HepG2 (cell line): ENCODE data around the gene HSPA1A. TPM values are rescaled to one million over a fixed set of nuclear protein-coding genes. Genes with fewer than 3 reads are reported as not detected.

ENCODE experiments used
- BCL3 ChIP-seq: sonication (generic); formaldehyde crosslinking; IDR thresholded peaks from 2 replicates; pipeline ENCODE4 v1.5.1; 2020; ENCODE audit warnings: mild to moderate bottlenecking, missing genetic modification reagents, moderate library complexity
- BRD4 ChIP-seq: sonication (generic); formaldehyde crosslinking; IDR thresholded peaks from 2 replicates; pipeline ENCODE4 v1.4.0; 2020; ENCODE audit warnings: missing genetic modification reagents
- E2F2 ChIP-seq: sonication (generic); formaldehyde crosslinking; IDR thresholded peaks from 2 replicates; pipeline ENCODE4 v1.4.0; 2020; ENCODE audit warnings: missing genetic modification reagents, borderline replicate concordance
- JDP2 ChIP-seq: sonication (generic); formaldehyde crosslinking; IDR thresholded peaks from 2 replicates; pipeline ENCODE4 v1.8.1; 2022; ENCODE audit warnings: missing genetic modification reagents, borderline replicate concordance
- KDM5B ChIP-seq: sonication (generic); formaldehyde crosslinking; IDR thresholded peaks from 2 replicates; pipeline ENCODE4 v1.4.0; 2020; ENCODE audit warnings: missing genetic modification reagents, mild to moderate bottlenecking, borderline replicate concordance
- NCOA5 ChIP-seq: sonication (generic); formaldehyde crosslinking; IDR thresholded peaks from 2 replicates; pipeline ENCODE4 v1.4.0; 2020; ENCODE audit warnings: missing genetic modification reagents
- SAP130 ChIP-seq: IDR thresholded peaks from 2 replicates; pipeline ENCODE4 v1.6.1; 2016; ENCODE audit warnings: low read depth
- TBX2 ChIP-seq: sonication (generic); formaldehyde crosslinking; IDR thresholded peaks from 2 replicates; pipeline ENCODE4 v1.5.0; 2020; ENCODE audit warnings: missing genetic modification reagents, mild to moderate bottlenecking, borderline replicate concordance
- TEAD2 ChIP-seq: sonication (generic); formaldehyde crosslinking; IDR thresholded peaks from 2 replicates; pipeline ENCODE4 v1.9.0; 2021; ENCODE audit warnings: missing genetic modification reagents
- ZBTB2 ChIP-seq: sonication (generic); formaldehyde crosslinking; IDR thresholded peaks from 2 replicates; pipeline ENCODE4 v1.8.0; 2022; ENCODE audit warnings: low read depth, missing genetic modification reagents
- ZBTB43 ChIP-seq: sonication (generic); formaldehyde crosslinking; conservative IDR thresholded peaks from 2 replicates; pipeline ENCODE4 v1.4.0; 2020; ENCODE audit warnings: missing genetic modification reagents
- ZNF256 ChIP-seq: sonication (generic); formaldehyde crosslinking; conservative IDR thresholded peaks from 2 replicates; pipeline ENCODE4 v1.4.0; 2020; ENCODE audit warnings: missing genetic modification reagents
- ZNF552 ChIP-seq: sonication (generic); formaldehyde crosslinking; IDR thresholded peaks from 2 replicates; pipeline ENCODE4 v1.9.0; 2022; ENCODE audit warnings: missing genetic modification reagents, mild to moderate bottlenecking, borderline replicate concordance
- ZNF646 ChIP-seq: sonication (generic); formaldehyde crosslinking; IDR thresholded peaks from 2 replicates; pipeline ENCODE4 v1.9.0; 2021; ENCODE audit warnings: mild to moderate bottlenecking, missing genetic modification reagents
- polyA plus RNA-seq, 8 experiments: library from polyadenylated mRNA; depleted of rRNA in 3 of 8; stranded (reverse) in 7 of 8; unstranded in 1 of 8; fragments of >200 nt; fragmentation: Illumina TruSeq in 4 of 8; extraction: Trizol in 4 of 8; gene quantifications; 2 replicates each; pipeline versions ENCODE4 v1.2.1 to v1.2.3, GENCODE V29; 2011 to 2016; ENCODE audit warnings: low read depth in 4 of 8, missing spikeins in 1 of 8, mixed read lengths in 1 of 8; ENCODE audit not compliant: insufficient read depth in 1 of 8
- total RNA-seq, 5 experiments: library from RNA; depleted of rRNA; stranded (reverse); fragments of >200 nt; fragmentation: Illumina TruSeq; extraction: Trizol; gene quantifications; 2 replicates each; pipeline ENCODE4 v1.2.3, GENCODE V29; 2016; ENCODE audit warnings: low read depth in 1 of 5

The HSPA1A gene
- total and polyA plus RNA-seq, 2 of the 13 experiments (the other 11 are each of a cell fraction or from before 2014, with no cell fraction given): 44.5 to 85.0 TPM

- peak; percentile 79; the same call in 1 of the 2 replicates for TF ChIP-seq E2F2 (CRISPR knock-in tag)
- TF ChIP-seq ZNF646 (CRISPR knock-in tag): no peak; the same call in 1 of the 2 replicates
- TF ChIP-seq ZBTB43 (CRISPR knock-in tag): 0 out of 2 replicates have a peak, but pooled peaks have one; percentile 38
- 0 out of 2 replicates have a peak, but pooled peaks have one; percentile 20 for TF ChIP-seq BRD4 (CRISPR knock-in tag)
- no peak for TF ChIP-seq JDP2 (CRISPR knock-in tag)
- no peak for TF ChIP-seq TEAD2 (CRISPR knock-in tag)
- TF ChIP-seq TBX2: peak; percentile 71
- TF ChIP-seq ZNF552 (CRISPR knock-in tag): peak; percentile 73; the same call in 1 of the 2 replicates
- TF ChIP-seq NCOA5: 0 out of 2 replicates have a peak, but pooled peaks have one; percentile 47
- TF ChIP-seq SAP130 (CRISPR knock-in tag): peak; percentile 94
- no peak for TF ChIP-seq ZBTB2 (CRISPR knock-in tag)
- TF ChIP-seq ZNF256 (CRISPR knock-in tag): peak; percentile 87
- TF ChIP-seq KDM5B: peak; percentile 81; the same call in 1 of the 2 replicates
- peak; percentile 81; the same call in 1 of the 2 replicates for TF ChIP-seq BCL3 (CRISPR knock-in tag)
Observed at GRCh38 chr6:31827286-31828079, 12.1 kb downstream of the HSPA1A start, which contains the start of gene HSPA1B (continued).
